Loucy (cell line): ENCODE results near the gene BCKDHB.

ENCODE experiments used
- CTCF ChIP-seq: fragments of 200-600 bp; sonication (generic); conservative IDR thresholded peaks from 2 replicates; pipeline ENCODE4 v1.5.1; 2014; ENCODE audit warnings: mild to moderate bottlenecking, antibody characterized with exemption, low read length
- EZH2phosphoT487 ChIP-seq: fragments of 200-600 bp; IDR thresholded peaks from 2 replicates; pipeline ENCODE4 v1.6.1; 2018; ENCODE audit warnings: antibody characterized with exemption, mild to moderate bottlenecking, moderate library complexity, borderline replicate concordance

DNA sequence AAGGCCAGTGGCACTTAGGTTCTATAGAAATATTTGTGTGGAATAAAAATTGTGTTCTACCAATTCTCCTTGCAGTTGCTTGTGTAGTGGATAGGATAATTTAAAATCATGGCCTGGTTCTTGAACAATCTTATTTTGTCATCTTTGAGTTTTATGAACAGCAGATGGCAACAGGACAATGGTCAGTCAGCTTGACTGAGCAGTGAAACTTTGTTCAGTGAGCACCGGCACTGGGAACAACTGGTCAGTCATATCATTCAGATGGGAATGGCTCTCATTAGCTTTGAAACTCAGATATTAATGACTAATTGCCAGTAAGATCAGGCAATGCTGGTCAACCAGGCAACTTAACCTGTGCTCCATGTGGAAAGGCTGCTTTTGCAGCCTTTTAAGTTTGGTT, 129.2 kb downstream of the BCKDHB start:
- TF ChIP-seq CTCF (no peak), EZH2phosphoT487 (no peak)
